Measurements from ENCODE around the gene KIF20B.

- no peak for TF ChIP-seq POLR2AphosphoS5 (IDR thresholded peaks at IDR 0.05)
- no peak for TF ChIP-seq CTCF (IDR thresholded peaks at IDR 0.05)
Observed at GRCh38 chr10:89789188-89789877, 87.9 kb downstream of the KIF20B start.
